HCT116 (cell line): ENCODE data around the gene CCHCR1. TPM values are rescaled to one million over a fixed set of nuclear protein-coding genes. Genes with fewer than 3 reads are reported as not detected.

Source experiments
- ATAC-seq: fragments of 200-7000 bp; cut with Tn5 transposase; 2 replicates; pipeline ENCODE4 v1.9.1; 2020; ENCODE audit warnings: mild to moderate bottlenecking, moderate library complexity
- BruUV-seq: library from RNA; stranded (reverse); fragments of 400-500 nt; replicated peaks from 2 replicates; lab custom pipeline; 2021; lab: Mats Ljungman, UMichigan
- CTCF ChIA-PET: fragments of 300-600 bp; sonication (Branson Sonifier 250); formaldehyde crosslinking; loops from one replicate; lab custom pipeline; 2021; ENCODE audit warnings: antibody characterized with exemption; lab: Charles Lee
- POLR2A ChIA-PET: fragments of 300-600, 350-600 bp; sonication (Branson Sonifier 250); formaldehyde crosslinking; loops from one replicate; lab custom pipeline; 2021; ENCODE audit warnings: antibody characterized with exemption; lab: Charles Lee
- RAD21 ChIA-PET, 2 experiments: fragments of 300-600 bp; sonication (Branson Sonifier 250); formaldehyde crosslinking; loops; one replicate each; lab custom pipeline; 2023; ENCODE audit warnings: low total read pairs in 2 of 2; ENCODE audit not compliant: uncharacterized antibody in 2 of 2, unreplicated experiment in 2 of 2, low non-redundant PET in 1 of 2; lab: Charles Lee
- DNase-seq: peaks from one replicate; pipeline ENCODE4 v3.0.0-alpha.2; 2010; ENCODE audit warnings: low read depth, low spot score
- H2AFZ ChIP-seq: fragments of 200-600 bp; shearing (Covaris generic), sonication (generic); 2 replicates; pipeline ENCODE4 v1.6.1; 2017; ENCODE audit warnings: low read depth, mixed run types, mixed read lengths, antibody characterized with exemption, low read length; ENCODE audit not compliant: poor library complexity, severe bottlenecking
- H3K27ac ChIP-seq: 2 replicates; pipeline ENCODE4 v1.5.1; 2012; ENCODE audit warnings: low read depth, low read length
- H3K27me3 ChIP-seq: fragments of 200-600 bp; sonication (generic); 2 replicates; pipeline ENCODE4 v1.6.1; 2016; ENCODE audit warnings: mixed run types, low read length, mixed read lengths; ENCODE audit not compliant: insufficient read depth
- H3K36me3 ChIP-seq, 2 experiments: fragments of 200-500 bp in 1 of 2; fragments of 200-600 bp in 1 of 2; sonication (Bioruptor generic) in 1 of 2; sonication (generic) in 1 of 2; 2 replicates each; pipeline versions ENCODE4 v1.5.1 to v1.6.1; 2014 to 2016; ENCODE audit warnings: low read length in 2 of 2, inconsistent platforms in 1 of 2, mixed read lengths in 1 of 2, mixed run types in 1 of 2; ENCODE audit not compliant: insufficient read depth in 2 of 2, control insufficient read depth in 1 of 2
- H3K4me1 ChIP-seq, 2 experiments: fragments of 200-600 bp in 1 of 2; sonication (generic) in 1 of 2; 2 replicates each; pipeline versions ENCODE4 v1.5.1 to v1.6.1; 2012 to 2017; ENCODE audit warnings: low read length in 2 of 2, inconsistent platforms in 1 of 2, mild to moderate bottlenecking in 1 of 2, mixed read lengths in 1 of 2, mixed run types in 1 of 2, moderate library complexity in 1 of 2; ENCODE audit not compliant: insufficient read depth in 2 of 2, control insufficient read depth in 1 of 2
- H3K4me2 ChIP-seq: fragments of 200-600 bp; sonication (generic); 2 replicates; pipeline ENCODE4 v1.6.1; 2017; ENCODE audit warnings: mixed run types, low read length, mixed read lengths
- H3K4me3 ChIP-seq, 2 experiments: fragments of 200-600 bp in 1 of 2; sonication (generic) in 1 of 2; replicated peaks in 1 of 2; 2 replicates each; pipeline ENCODE4 v1.5.1; 2011 to 2016; ENCODE audit warnings: low read length in 2 of 2, control low read depth in 1 of 2, low read depth in 1 of 2, mild to moderate bottlenecking in 1 of 2, mixed read lengths in 1 of 2, mixed run types in 1 of 2
- H3K79me2 ChIP-seq: fragments of 200-600 bp; sonication (generic); 2 replicates; pipeline ENCODE4 v1.6.1; 2017; ENCODE audit warnings: mild to moderate bottlenecking, mixed run types, low read length, moderate library complexity, mixed read lengths; ENCODE audit not compliant: insufficient read depth
- H3K9ac ChIP-seq: fragments of 200-600 bp; sonication (generic); 2 replicates; pipeline ENCODE4 v1.6.1; 2016; ENCODE audit warnings: low read length, mixed read lengths
- H3K9me2 ChIP-seq: fragments of 200-600 bp; sonication (generic), shearing (Covaris generic); 2 replicates; pipeline ENCODE4 v1.6.1; 2017; ENCODE audit warnings: mixed run types, mild to moderate bottlenecking, moderate library complexity; ENCODE audit not compliant: insufficient read depth
- H3K9me3 ChIP-seq, 2 experiments: fragments of 200-500 bp in 1 of 2; fragments of 200-600 bp in 1 of 2; sonication (Bioruptor generic) in 1 of 2; sonication (generic) in 1 of 2; 2 replicates each; pipeline ENCODE4 v1.6.1; 2014 to 2017; ENCODE audit warnings: low read length in 2 of 2, mixed read lengths in 2 of 2, inconsistent platforms in 1 of 2, low read depth in 1 of 2, mild to moderate bottlenecking in 1 of 2, mixed run types in 1 of 2, moderate library complexity in 1 of 2; ENCODE audit not compliant: control insufficient read depth in 1 of 2, insufficient read depth in 1 of 2
- H4K20me1 ChIP-seq: fragments of 200-600 bp; sonication (generic), shearing (Covaris generic); 2 replicates; pipeline ENCODE4 v1.6.1; 2017; ENCODE audit warnings: mixed run types, mild to moderate bottlenecking, moderate library complexity; ENCODE audit not compliant: insufficient read depth
- CEBPB ChIP-seq: IDR thresholded peaks from 2 replicates; pipeline ENCODE4 v1.6.1; 2012; ENCODE audit warnings: low read depth
- JUND ChIP-seq: IDR thresholded peaks from 2 replicates; pipeline ENCODE4 v1.6.1; 2012
- TCF7L2 ChIP-seq: IDR thresholded peaks from 2 replicates; pipeline ENCODE4 v1.7.0; 2011; ENCODE audit warnings: borderline replicate concordance, inconsistent platforms; ENCODE audit not compliant: insufficient read depth, insufficient read length; ENCODE audit errors: extremely low read depth
- YY1 ChIP-seq: IDR thresholded peaks from 2 replicates; pipeline ENCODE4 v1.6.1; 2011; ENCODE audit warnings: low read length, low read depth, moderate library complexity, mild to moderate bottlenecking; ENCODE audit not compliant: insufficient replicate concordance; ENCODE audit errors: extremely low read depth
- ZNF274 ChIP-seq: fragments of 200-500 bp; sonication (Bioruptor generic); IDR thresholded peaks from 2 replicates; pipeline ENCODE4 v1.6.1; 2014; ENCODE audit warnings: mild to moderate bottlenecking, low read depth, low read length, inconsistent platforms
- intact Hi-C: fragments of 100-400 bp; cut with micrococcal nuclease; formaldehyde crosslinking; loops from 2 replicates; pipeline ENCODE4 v1.10.0; 2022
- total RNA-seq: library from RNA; stranded (reverse); gene quantifications from one replicate; pipeline ENCODE4 v1.2.1, GENCODE V29; 2021; ENCODE audit not compliant: unreplicated experiment
- TF ChIP-seq, protein P1 (sequence below): IDR thresholded peaks from 2 replicates; pipeline ENCODE4 v1.6.1; 2012
- TF ChIP-seq, protein P2 (sequence below): IDR thresholded peaks from 2 replicates; pipeline ENCODE4 v1.6.1; 2012

Gene CCHCR1
- total RNA-seq, 1 experiment from 2014 or later, result 40.7 TPM

DNA sequence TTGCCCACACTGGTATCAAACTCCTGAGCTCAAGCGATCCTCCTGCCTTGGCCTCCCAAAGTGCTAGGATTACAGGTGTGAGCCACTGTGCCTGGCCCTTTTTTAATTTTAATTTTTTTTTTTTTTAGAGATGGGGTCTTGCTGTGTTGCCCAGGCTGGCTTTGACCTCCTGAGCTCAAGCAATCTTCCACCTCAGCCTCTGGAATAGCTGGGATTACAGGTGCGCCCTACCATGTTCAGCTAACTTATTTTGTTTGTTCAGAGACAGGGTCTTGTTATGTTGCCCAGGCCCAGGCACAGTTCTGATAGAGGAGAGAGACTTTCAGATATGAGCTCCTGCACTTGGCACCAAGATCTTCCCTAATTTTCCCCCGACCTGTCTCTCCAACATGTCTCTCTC, 26.9 kb downstream of the CCHCR1 start:
- Histone ChIP-seq H3K27ac (no peak overlapping the region), H3K9ac (no peak overlapping the region), H3K27me3 (no peaks in the 10 kb centered on the region), H3K9me3 (no peaks in the 10 kb centered on the region), H3K4me2 (no peak overlapping the region), H3K4me3 (no peak overlapping the region), H3K36me3 (no peaks in the 10 kb centered on the region), H4K20me1 (no peaks in the 10 kb centered on the region), H2AFZ (no peak overlapping the region), H3K4me1 (peaks cover 3 to 14% of the 10 kb centered on the region in 2 experiments), H3K79me2 (no peaks in the 10 kb centered on the region), H3K9me2 (no peaks in the 10 kb centered on the region)
- no peak for DNase-seq
- intact Hi-C loops, result no loop called here
- ChIA-PET POLR2A (no interaction called here), CTCF (interaction anchor here (1.3 to 2.6 kb wide), 2 partner anchors 9 to 16 kb away, joined by 4 to 12 read pairs; partner anchors contain the start of gene PSORS1C1), RAD21 (no interaction called here)
- no peak for ATAC-seq
- BruUV-seq, result no TSS peak
- TF ChIP-seq, protein P1, sequence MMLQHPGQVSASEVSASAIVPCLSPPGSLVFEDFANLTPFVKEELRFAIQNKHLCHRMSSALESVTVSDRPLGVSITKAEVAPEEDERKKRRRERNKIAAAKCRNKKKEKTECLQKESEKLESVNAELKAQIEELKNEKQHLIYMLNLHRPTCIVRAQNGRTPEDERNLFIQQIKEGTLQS, result no peak
- TF ChIP-seq TCF7L2 (no peak), CEBPB (no peak)

DNA sequence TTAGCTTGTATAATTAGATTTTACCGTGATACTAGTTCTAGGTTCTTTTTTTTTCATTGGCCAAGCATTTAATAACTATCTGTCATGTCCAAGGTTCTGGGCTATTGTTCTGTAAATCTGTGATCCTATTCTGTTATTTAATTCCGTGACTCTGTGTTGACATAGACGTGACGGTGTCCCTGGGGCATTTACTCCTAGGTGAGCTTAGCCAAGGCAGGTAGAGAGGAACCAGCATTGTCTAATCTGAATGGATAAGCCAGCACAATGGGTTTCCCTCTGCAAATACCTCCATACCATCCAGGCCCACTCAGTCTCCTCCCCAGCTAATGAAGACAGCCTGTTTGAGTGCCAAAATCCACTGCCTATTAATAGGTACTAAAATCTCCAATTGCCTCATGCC, 28.5 kb downstream of the CCHCR1 start:
- H3K9ac ChIP-seq, result no peak overlapping the region
- TF ChIP-seq JUND, result no peak
- TF ChIP-seq ZNF274, result no peak
- TF ChIP-seq, protein P2, sequence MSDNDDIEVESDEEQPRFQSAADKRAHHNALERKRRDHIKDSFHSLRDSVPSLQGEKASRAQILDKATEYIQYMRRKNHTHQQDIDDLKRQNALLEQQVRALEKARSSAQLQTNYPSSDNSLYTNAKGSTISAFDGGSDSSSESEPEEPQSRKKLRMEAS, result no peak
- no peak for TF ChIP-seq YY1
- TF ChIP-seq, all 23 proteins: peak for 0
- no peak for ATAC-seq
- BruUV-seq, result no TSS peak
- ChIA-PET RAD21 (no interaction called here), CTCF (interaction anchor here (0.7 to 2.6 kb wide), 4 partner anchors 11 to 64 kb away, joined by 3 to 12 read pairs (median 6); partner anchors contain the start of gene PSORS1C1), POLR2A (no interaction called here)
- H3K4me3 ChIP-seq, result no peak overlapping the region
- no peaks in the 10 kb centered on the region for H3K27me3 ChIP-seq
- no peaks in the 10 kb centered on the region for H4K20me1 ChIP-seq
- no peaks in the 10 kb centered on the region for H3K79me2 ChIP-seq
- H3K36me3 ChIP-seq, result no peaks in the 10 kb centered on the region
- H3K4me2 ChIP-seq, result no peak overlapping the region
- peaks cover 18 to 31% of the 10 kb centered on the region in 2 experiments for H3K4me1 ChIP-seq
- no peaks in the 10 kb centered on the region for H3K9me2 ChIP-seq
- intact Hi-C loops, result no loop called here
- no peak for DNase-seq
- no peak overlapping the region for H3K27ac ChIP-seq
- no peaks in the 10 kb centered on the region for H3K9me3 ChIP-seq
- no peak overlapping the region for H2AFZ ChIP-seq
